Testis (tissue), 3 donors: ENCODE data around the gene STAU1. TPM values are rescaled to one million over a fixed set of nuclear protein-coding genes. Genes with fewer than 3 reads are reported as not detected.
"Not testable (repeated sequence)": the region's sequence is repeated elsewhere in the genome, so short reads cannot be mapped to it uniquely, and the experiment has no call there.

Experiments used
- DNase-seq: peaks from one replicate; pipeline ENCODE4 v3.0.0-alpha.2; 2019
- H3K27ac ChIP-seq, 2 donors: fragments of 200-600 bp; sonication (generic); one replicate each; pipeline ENCODE4 v1.5.1; 2019
- H3K27me3 ChIP-seq: fragments of 200-600 bp; sonication (generic); one replicate; pipeline ENCODE4 v1.5.1; 2019
- H3K36me3 ChIP-seq: fragments of 200-600 bp; sonication (generic); one replicate; pipeline ENCODE4 v1.5.1; 2017; ENCODE audit warnings: low read depth; ENCODE audit errors: missing control alignments
- H3K4me1 ChIP-seq: fragments of 200-600 bp; sonication (generic); one replicate; pipeline ENCODE4 v1.5.1; 2019
- H3K4me3 ChIP-seq, 2 donors: fragments of 200-600 bp; sonication (generic); one replicate each; pipeline ENCODE4 v1.5.1; 2017 to 2019
- H3K9me3 ChIP-seq: fragments of 200-600 bp; sonication (generic); one replicate; pipeline ENCODE4 v1.5.1; 2017
- CTCF ChIP-seq, 3 experiments: fragments of 450-650 bp in 2 of 3; fragments of 200-600 bp in 1 of 3; sonication (generic) in 1 of 3; IDR thresholded peaks; one replicate each; pipeline ENCODE4 v1.5.1; 2016 to 2019; ENCODE audit warnings: antibody characterized with exemption in 3 of 3, mild to moderate bottlenecking in 2 of 3, moderate library complexity in 1 of 3
- POLR2A ChIP-seq: fragments of 450-650 bp; IDR thresholded peaks from one replicate; pipeline ENCODE4 v1.6.1; 2017; ENCODE audit warnings: antibody characterized with exemption, mild to moderate bottlenecking, moderate library complexity
- WGBS, 2 donors: methylation state at CpG; one replicate each; pipeline ENCODE4 v1.1.5; 2018; 5-methylcytosine and 5-hydroxymethylcytosine counted together
- intact Hi-C: fragments of 100-400 bp; cut with DNase I; formaldehyde crosslinking; loops from one replicate; pipeline ENCODE4 v1.15.1; 2023; ENCODE audit warnings: low total_unique reads
- polyA plus RNA-seq: library from polyadenylated mRNA; stranded (reverse); fragments of 350-450 nt; fragmentation: Illumina TruSeq; extraction: RNeasy Lipid Tissue Mini Kit (QIAGEN cat#74804); gene quantifications from one replicate; pipeline ENCODE4 v1.2.3, GENCODE V29; 2014; ENCODE audit warnings: low read depth, low replicate concordance; ENCODE audit not compliant: insufficient read depth
- total RNA-seq, 2 donors: library from RNA; depleted of rRNA; stranded (reverse); fragments of >200 nt; gene quantifications; one replicate each; pipeline ENCODE4 v1.2.3, GENCODE V29; 2016

STAU1 gene
- total and polyA plus RNA-seq, 3 donors from 2014 or later, result 77.3 to 95.4 (median 85.0) TPM

DNA sequence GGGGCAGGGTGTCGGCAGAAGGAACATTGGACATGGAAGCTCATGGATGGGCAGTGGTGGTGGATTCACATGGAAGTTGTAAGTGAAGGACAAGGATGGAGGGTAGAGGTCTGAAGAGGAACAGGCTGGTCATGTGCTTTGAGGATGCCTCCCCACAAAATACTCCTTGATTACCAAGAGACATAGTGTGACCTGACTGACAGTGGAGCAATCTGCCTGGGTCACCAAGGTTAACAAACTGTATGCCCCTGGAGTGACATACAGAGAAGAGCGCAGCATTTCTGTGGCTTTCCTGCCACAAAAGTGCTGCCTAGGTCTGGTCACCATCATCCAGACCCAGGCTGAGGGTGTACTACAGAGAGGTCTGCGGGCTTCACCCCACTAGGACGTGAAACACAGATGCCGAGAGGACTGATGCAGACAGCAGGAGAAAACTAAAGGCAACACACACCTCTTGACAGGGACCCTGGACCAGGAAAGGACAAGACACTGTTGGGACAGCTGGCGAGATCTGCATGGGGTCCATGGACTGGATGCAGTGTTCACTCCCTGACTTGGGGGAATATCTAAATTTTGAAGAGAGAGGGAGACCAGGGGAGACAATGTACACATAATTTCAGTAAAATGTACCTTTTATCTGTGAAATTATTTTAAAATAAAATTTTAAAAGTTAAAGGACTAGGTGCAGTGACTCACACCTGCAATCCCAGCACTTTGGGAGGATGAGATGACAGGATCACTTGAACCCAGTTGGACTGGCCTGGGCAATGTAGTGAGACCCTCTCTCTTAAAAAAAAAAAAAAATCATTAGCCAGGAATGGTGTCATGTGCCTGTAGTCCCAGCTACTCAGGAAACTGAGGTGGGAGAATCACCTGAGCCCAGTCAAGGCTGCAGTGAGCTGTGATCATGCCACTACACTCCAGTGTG lies 77.1 kb downstream of the STAU1 start:
- WGBS, 2 donors, result 88 to 100% methylated on average over 5 to 6 of the region's 6 CpGs
- Histone ChIP-seq H3K4me1 (peaks cover 5% of the 10 kb centered on the region), H3K4me3 (no peak overlapping the region), H3K36me3 (no peaks in the 10 kb centered on the region), H3K27me3 (no peaks in the 10 kb centered on the region), H3K27ac (no peak overlapping the region), H3K9me3 (no peaks in the 10 kb centered on the region)
- TF ChIP-seq POLR2A (no peak), CTCF (IDR thresholded peaks at IDR 0.05) (no peak)
- no peak for DNase-seq
- intact Hi-C loops, result no loop called here

DNA sequence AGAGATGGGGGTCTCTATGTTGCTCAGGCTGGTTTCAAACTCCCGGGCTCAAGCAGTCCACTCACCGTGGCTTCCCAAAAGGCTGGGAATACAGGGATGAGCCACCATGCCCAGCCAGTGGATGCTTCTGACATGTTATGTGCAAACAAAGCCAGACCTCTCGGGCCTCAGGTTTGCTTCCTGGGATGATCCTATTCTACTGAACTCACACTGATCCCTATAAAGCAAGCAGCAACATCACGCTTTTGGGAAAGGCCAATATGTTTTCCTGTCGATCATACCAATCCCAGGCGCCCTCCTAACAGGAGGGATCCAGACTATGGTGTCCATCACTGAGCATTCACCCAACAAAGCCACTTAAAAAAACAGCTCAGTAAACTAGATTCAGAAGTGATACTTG lies 81.8 kb downstream of the STAU1 start:
- 92 to 94% methylated on average over 6 of the region's 6 CpGs for WGBS, 2 donors
- H3K9me3 ChIP-seq, result no peaks in the 10 kb centered on the region
- H3K4me1 ChIP-seq, result peaks cover 12% of the 10 kb centered on the region
- H3K27me3 ChIP-seq, result no peaks in the 10 kb centered on the region
- no peak overlapping the region for H3K4me3 ChIP-seq
- H3K36me3 ChIP-seq, result no peaks in the 10 kb centered on the region
- intact Hi-C loops, result no loop called here
- TF ChIP-seq POLR2A, result no peak
- TF ChIP-seq CTCF (IDR thresholded peaks at IDR 0.05), result no peak
- no peak overlapping the region for H3K27ac ChIP-seq
- DNase-seq, result no peak

DNA sequence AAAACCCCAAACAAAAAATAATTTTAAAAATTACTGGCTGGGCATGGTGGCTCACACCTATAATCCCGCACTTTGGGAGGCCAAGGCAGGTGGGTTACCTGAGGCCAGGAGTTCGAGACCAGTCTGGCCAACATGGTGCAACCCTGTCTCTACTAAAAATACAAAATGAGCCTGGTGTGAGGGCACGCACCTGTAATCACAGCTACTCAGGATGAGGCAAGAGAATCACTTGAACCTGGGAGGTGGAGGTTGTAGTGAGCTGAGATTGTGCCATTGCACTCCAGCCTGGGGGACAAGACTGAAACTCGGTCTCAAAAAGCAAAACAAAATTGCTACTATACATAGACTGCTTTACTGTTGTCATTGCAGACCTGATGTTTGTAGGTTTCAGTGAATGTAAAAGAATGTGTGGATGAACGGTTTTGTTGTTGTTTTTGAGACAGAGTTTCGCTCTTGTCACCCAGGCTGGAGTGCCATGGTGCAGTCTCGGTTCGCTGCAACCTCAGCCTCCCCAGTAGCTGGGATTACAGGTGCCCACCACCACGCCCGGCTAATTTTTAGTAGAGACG lies 83.1 kb downstream of the STAU1 start:
- intact Hi-C loops, H3K36me3 ChIP-seq, H3K27me3 ChIP-seq, H3K4me3 ChIP-seq, DNase-seq, H3K27ac ChIP-seq, H3K9me3 ChIP-seq: not testable (repeated sequence)
- H3K4me1 ChIP-seq, result peaks cover 12% of the 10 kb centered on the region
- 84% methylated on average over 11 of the region's 11 CpGs for WGBS, 2 donors

- Histone ChIP-seq H3K27me3 (no peaks in the 10 kb centered on the region), H3K36me3 (no peaks in the 10 kb centered on the region), H3K4me3 (no peak overlapping the region), H3K9me3 (no peaks in the 10 kb centered on the region), H3K27ac (no peak overlapping the region), H3K4me1 (peaks cover 12% of the 10 kb centered on the region)
- no peak for DNase-seq
- no peak for TF ChIP-seq CTCF (IDR thresholded peaks at IDR 0.05)
- no peak for TF ChIP-seq POLR2A
- WGBS, 2 donors, result 83 to 85% methylated on average over 1 to 3 of the region's 3 CpGs
- intact Hi-C loops, result no loop called here
Measured at GRCh38 chr20:49104365-49104648, 83.8 kb downstream of the STAU1 start.

DNA sequence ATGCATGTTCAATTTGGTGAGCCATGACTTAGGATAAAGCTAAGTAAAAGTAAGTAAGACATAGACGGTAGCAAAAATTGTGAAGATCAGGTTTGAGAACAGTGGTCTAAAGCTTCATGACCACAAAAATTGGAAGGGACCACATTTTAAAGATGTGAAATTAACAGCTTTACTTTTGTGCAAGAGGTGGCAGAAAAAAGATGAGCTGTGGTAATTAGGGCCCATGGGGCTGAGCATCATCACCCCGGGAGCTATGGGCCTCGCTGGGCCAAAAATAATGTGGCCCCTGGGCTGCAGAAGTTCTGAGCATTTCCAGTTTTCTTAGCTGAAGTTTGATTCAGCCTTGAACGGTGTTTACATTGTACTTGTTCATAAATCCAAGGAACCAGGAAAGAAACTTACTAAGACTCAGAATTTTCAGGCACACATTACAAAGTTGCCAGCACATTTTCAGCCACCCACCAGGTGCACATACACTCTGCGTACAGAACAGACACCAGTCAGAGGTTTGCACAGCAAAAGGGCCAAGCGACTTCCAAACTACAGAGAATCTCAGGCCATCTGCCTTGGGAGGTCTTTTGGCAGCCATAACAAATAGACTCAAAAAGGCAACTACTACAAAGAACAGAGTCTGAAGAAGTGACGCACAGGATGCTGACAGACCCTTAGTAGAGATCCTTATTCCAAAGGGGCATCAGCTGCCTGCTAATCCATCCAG lies 84.3 kb downstream of the STAU1 start:
- Histone ChIP-seq H3K4me1 (peaks cover 12% of the 10 kb centered on the region), H3K36me3 (no peaks in the 10 kb centered on the region), H3K27ac (no peak overlapping the region), H3K27me3 (no peaks in the 10 kb centered on the region), H3K9me3 (no peaks in the 10 kb centered on the region), H3K4me3 (no peak overlapping the region)
- TF ChIP-seq CTCF (IDR thresholded peaks at IDR 0.05), result no peak
- no peak for TF ChIP-seq POLR2A
- intact Hi-C loops, result no loop called here
- no peak for DNase-seq
- 74 to 82% methylated on average over 7 of the region's 7 CpGs for WGBS, 2 donors
